ENCODE data around the gene GTF2I.

GRCh38 chr7:74656441-74656836, 1.1 kb upstream of the GTF2I start:
- no peak for TF ChIP-seq EZH2 (IDR thresholded peaks at IDR 0.05; ENCODE audit: borderline replicate concordance, low read depth, low read length, severe bottlenecking)
- peak; percentile 50 for TF ChIP-seq CTCF (IDR thresholded peaks at IDR 0.05; ENCODE audit: borderline replicate concordance, extremely low read depth, low read length, poor library complexity, severe bottlenecking)
